GM23338 (cell line): ENCODE data around the gene AIG1. TPM values are rescaled to one million over a fixed set of nuclear protein-coding genes. Genes with fewer than 3 reads are reported as not detected.

Source experiments
- ATAC-seq: fragments of 200-7000 bp; cut with Tn5 transposase; 3 replicates; pipeline ENCODE4 v1.9.1; 2020
- DNase-seq: peaks from one replicate; pipeline ENCODE4 v3.0.0-alpha.2; 2015; ENCODE audit warnings: low spot score
- H2AFZ ChIP-seq: fragments of 200-600 bp; sonication (generic); 2 replicates; pipeline ENCODE4 v1.8.0; 2016; ENCODE audit warnings: antibody characterized with exemption, mild to moderate bottlenecking, moderate library complexity
- H3F3A ChIP-seq: fragments of 200-600 bp; sonication (generic); replicated peaks from 2 replicates; pipeline ENCODE4 v1.8.0; 2017; ENCODE audit warnings: antibody characterized with exemption, mixed run types, low read depth
- H3K27ac ChIP-seq: fragments of 200-600 bp; sonication (generic); 2 replicates; pipeline ENCODE4 v1.6.1; 2016; ENCODE audit warnings: low read depth
- H3K27me3 ChIP-seq: fragments of 200-600 bp; sonication (generic); 2 replicates; pipeline ENCODE4 v1.8.0; 2016; ENCODE audit warnings: mild to moderate bottlenecking, mixed run types, moderate library complexity; ENCODE audit not compliant: insufficient read depth
- H3K36me3 ChIP-seq: fragments of 200-600 bp; sonication (generic); 2 replicates; pipeline ENCODE4 v1.8.0; 2016; ENCODE audit warnings: mild to moderate bottlenecking; ENCODE audit not compliant: insufficient read depth
- H3K4me1 ChIP-seq: fragments of 200-600 bp; sonication (generic); 2 replicates; pipeline ENCODE4 v1.8.0; 2016; ENCODE audit warnings: mild to moderate bottlenecking, moderate library complexity; ENCODE audit not compliant: insufficient read depth
- H3K4me2 ChIP-seq: fragments of 200-600 bp; sonication (generic); 2 replicates; pipeline ENCODE4 v1.7.1; 2017; ENCODE audit warnings: mixed run types
- H3K4me3 ChIP-seq: fragments of 200-600 bp; sonication (generic); 2 replicates; pipeline ENCODE4 v1.6.1; 2016; ENCODE audit warnings: mixed run types
- H3K79me2 ChIP-seq: fragments of 200-600 bp; sonication (generic); replicated peaks from 2 replicates; pipeline ENCODE4 v1.8.0; 2017; ENCODE audit warnings: mild to moderate bottlenecking; ENCODE audit not compliant: insufficient read depth
- H3K9me2 ChIP-seq: fragments of 200-600 bp; sonication (generic); 2 replicates; pipeline ENCODE4 v1.8.0; 2017; ENCODE audit not compliant: insufficient read depth
- H4K20me1 ChIP-seq: fragments of 200-600 bp; sonication (generic); replicated peaks from 2 replicates; pipeline ENCODE4 v1.8.0; 2017; ENCODE audit warnings: mild to moderate bottlenecking; ENCODE audit not compliant: insufficient read depth
- H3K27ac Mint-ChIP-seq: 2 replicates; pipeline ENCODE4 v1.8.0; 2020; ENCODE audit warnings: inconsistent platforms, mild to moderate bottlenecking, moderate library complexity, mixed read lengths
- H3K27me3 Mint-ChIP-seq: 3 replicates; pipeline ENCODE4 v1.8.0; 2022; ENCODE audit warnings: low read depth, mild to moderate bottlenecking, moderate library complexity, mixed read lengths, inconsistent platforms; ENCODE audit not compliant: insufficient read depth, poor library complexity
- H3K36me3 Mint-ChIP-seq: 3 replicates; pipeline ENCODE4 v1.8.0; 2021; ENCODE audit warnings: low read depth, mild to moderate bottlenecking, inconsistent platforms, moderate library complexity, mixed read lengths
- H3K4me1 Mint-ChIP-seq: 3 replicates; pipeline ENCODE4 v1.8.0; 2020; ENCODE audit warnings: mild to moderate bottlenecking, inconsistent platforms, mixed read lengths
- H3K4me3 Mint-ChIP-seq: 3 replicates; pipeline ENCODE4 v1.8.0; 2021; ENCODE audit warnings: moderate library complexity, mild to moderate bottlenecking, inconsistent platforms, mixed read lengths
- H3K9me3 Mint-ChIP-seq: 3 replicates; pipeline ENCODE4 v1.8.0; 2020; ENCODE audit warnings: moderate library complexity, mild to moderate bottlenecking, inconsistent platforms, mixed read lengths
- CREB1 ChIP-seq: fragments of 250-450 bp; sonication (Bioruptor Pico); IDR thresholded peaks from 2 replicates; pipeline ENCODE4 v1.5.0; 2020; ENCODE audit warnings: low read depth, mild to moderate bottlenecking, moderate library complexity
- CTCF ChIP-seq, 2 experiments: fragments of 200-600 bp in 1 of 2; sonication (generic) in 1 of 2; conservative IDR thresholded peaks; 2 replicates each; pipeline versions ENCODE4 v1.5.1 to v1.6.1; 2016 to 2017; ENCODE audit warnings: antibody characterized with exemption in 2 of 2, low read depth in 2 of 2, mild to moderate bottlenecking in 2 of 2, moderate library complexity in 1 of 2
- ETS1 ChIP-seq: IDR thresholded peaks from 2 replicates; pipeline ENCODE4 v1.6.1; 2016; ENCODE audit warnings: antibody characterized with exemption
- EZH2 ChIP-seq: fragments of 200-600 bp; sonication (generic); IDR thresholded peaks from one replicate; pipeline ENCODE4 v1.8.0; 2017; ENCODE audit warnings: antibody characterized with exemption, mild to moderate bottlenecking, low read depth; ENCODE audit not compliant: unreplicated experiment
- EZH2phosphoT487 ChIP-seq: fragments of 200-600 bp; sonication (generic); IDR thresholded peaks from one replicate; pipeline ENCODE4 v1.8.1; 2018; ENCODE audit warnings: antibody characterized with exemption; ENCODE audit not compliant: unreplicated experiment
- JUNB ChIP-seq: IDR thresholded peaks from one replicate; pipeline ENCODE4 v1.6.1; 2016; ENCODE audit warnings: antibody characterized with exemption; ENCODE audit not compliant: unreplicated experiment
- NANOG ChIP-seq: IDR thresholded peaks from 2 replicates; pipeline ENCODE4 v1.6.1; 2016; ENCODE audit warnings: antibody characterized with exemption, borderline replicate concordance
- POLR2AphosphoS5 ChIP-seq: IDR thresholded peaks from 2 replicates; pipeline ENCODE4 v1.6.1; 2016; ENCODE audit warnings: antibody characterized with exemption, low read depth
- REST ChIP-seq: IDR thresholded peaks from one replicate; pipeline ENCODE4 v1.6.1; 2018; ENCODE audit warnings: antibody characterized with exemption; ENCODE audit not compliant: unreplicated experiment
- STAT1 ChIP-seq: IDR thresholded peaks from one replicate; pipeline ENCODE4 v1.6.1; 2016; ENCODE audit warnings: antibody characterized with exemption; ENCODE audit not compliant: unreplicated experiment
- ZNF114 ChIP-seq: fragments of 250-450 bp; sonication (Bioruptor Pico); IDR thresholded peaks from 2 replicates; pipeline ENCODE4 v1.5.0; 2020; ENCODE audit warnings: mild to moderate bottlenecking, moderate library complexity
- ZNF331 ChIP-seq: fragments of 250-450 bp; sonication (Bioruptor Pico); IDR thresholded peaks from 2 replicates; pipeline ENCODE4 v1.5.0; 2020; ENCODE audit warnings: low read depth, mild to moderate bottlenecking, moderate library complexity
- polyA plus RNA-seq: library from polyadenylated mRNA; unstranded; fragments of >200 nt; fragmentation: Nextera tagmentation; extraction: Ambion mirVana; gene quantifications from 2 replicates; pipeline ENCODE4 v1.2.1, GENCODE V29; 2016
- total RNA-seq: library from RNA; depleted of rRNA; stranded (reverse); fragments of >200 nt; shearing (Covaris generic); gene quantifications from 2 replicates; pipeline ENCODE4 v1.2.3, GENCODE V29; 2014

The AIG1 gene
- total and polyA plus RNA-seq, 2 experiments from 2014 or later: 65.2 to 88.4 TPM

GRCh38 chr6:143053856-143054255 is 6.8 kb upstream of the AIG1 start:
- Histone ChIP-seq H3K36me3 (no peaks in the 10 kb centered on the region), H3K27me3 (no peaks in the 10 kb centered on the region), H3K79me2 (no peaks in the 10 kb centered on the region), H3K4me3 (no peak overlapping the region), H3K9me2 (no peaks in the 10 kb centered on the region), H4K20me1 (no peaks in the 10 kb centered on the region), H3K27ac (no peak overlapping the region), H3F3A (no peaks in the 10 kb centered on the region), H3K4me1 (peaks cover 25% of the 10 kb centered on the region), H3K4me2 (no peak overlapping the region), H2AFZ (no peak overlapping the region)
- peaks cover 7% of the 10 kb centered on the region; the same call in 2 of the 3 replicates for H3K36me3 Mint-ChIP-seq
- peaks cover 7% of the 10 kb centered on the region for H3K9me3 Mint-ChIP-seq
- H3K4me1 Mint-ChIP-seq: peaks cover 17% of the 10 kb centered on the region
- DNase-seq: no peak
- H3K4me3 Mint-ChIP-seq: no peak overlapping the region
- no peak for TF ChIP-seq REST
- no peak for TF ChIP-seq CREB1 (CRISPR knock-in tag)
- no peak for TF ChIP-seq EZH2phosphoT487
- no peak for TF ChIP-seq ZNF114 (CRISPR knock-in tag)
- TF ChIP-seq JUNB: no peak
- no peak for TF ChIP-seq POLR2AphosphoS5
- no peak for TF ChIP-seq ZNF331
- no peak for TF ChIP-seq STAT1
- no peak for TF ChIP-seq NANOG
- no peak for TF ChIP-seq ETS1
- TF ChIP-seq EZH2: no peak
- TF ChIP-seq CTCF (conservative IDR thresholded peaks at IDR 0.05; ENCODE audit: low read depth in 2 of 2): no peak
- H3K27me3 Mint-ChIP-seq: peaks cover 3% of the 10 kb centered on the region
- no peak for ATAC-seq
- H3K27ac Mint-ChIP-seq: no peak overlapping the region
